ENCODE measurements around the gene OSGIN1.

GRCh38 chr16:83957296-83957855, 4.3 kb downstream of the OSGIN1 start:
- TF ChIP-seq CTCF (IDR thresholded peaks at IDR 0.05) = no peak
- TF ChIP-seq POLR2A (IDR thresholded peaks at IDR 0.05) = no peak

Data from right lobe of liver (tissue), 4 donors.